SK-MEL-5 (cell line): ENCODE measurements around the gene CATSPERD. TPM values are rescaled to one million over a fixed set of nuclear protein-coding genes. Genes with fewer than 3 reads are reported as not detected.
A peak's percentile ranks its signal among the peaks of the same experiment; 100 is the strongest.
"Not testable (repeated sequence)": the region's sequence is repeated elsewhere in the genome, so short reads cannot be mapped to it uniquely, and the experiment has no call there.

Experiments
- DNase-seq: peaks from one replicate; pipeline ENCODE4 v3.0.0-alpha.2; 2016; ENCODE audit warnings: low read depth, low spot score
- in situ Hi-C: cut with HindIII; loops from 2 replicates; pipeline ENCODE4 v1.10.0; 2016; ENCODE audit warnings: low sequenced_read_pairs, high pct_unique_total_duplicates, low pct_unique_long_range_greater_than_20kb
- total RNA-seq: library from RNA; depleted of rRNA; stranded (reverse); fragments of >200 nt; shearing (Covaris generic); gene quantifications from 2 replicates; pipeline ENCODE4 v1.2.3, GENCODE V29; 2014

CATSPERD gene
- total RNA-seq, 1 experiment from 2014 or later: not detected

DNA sequence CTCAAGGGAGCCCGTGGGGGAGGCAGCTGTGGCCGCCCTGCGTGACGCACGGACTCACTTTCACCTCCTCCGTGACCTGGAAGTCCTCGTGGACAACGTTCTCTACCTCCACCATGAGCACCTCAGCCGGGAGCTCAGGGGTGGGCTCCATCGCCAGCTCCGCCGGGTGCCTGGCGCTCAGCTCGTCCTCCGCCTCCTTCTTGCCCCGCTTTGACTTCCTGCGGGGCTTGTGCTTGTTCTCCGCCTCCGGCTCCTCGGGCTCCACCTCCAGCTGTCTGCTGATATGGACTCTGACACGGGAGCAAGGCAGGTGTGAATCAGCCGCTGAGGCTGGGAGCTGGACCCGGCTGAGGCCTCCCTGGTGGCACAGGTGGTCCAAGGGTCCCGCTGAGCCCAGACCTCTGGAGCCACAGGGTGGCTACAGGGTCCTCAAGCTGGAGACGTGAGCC is 8.7 kb upstream of the CATSPERD start:
- in situ Hi-C loops: no loop called here
- no peak for DNase-seq

DNA sequence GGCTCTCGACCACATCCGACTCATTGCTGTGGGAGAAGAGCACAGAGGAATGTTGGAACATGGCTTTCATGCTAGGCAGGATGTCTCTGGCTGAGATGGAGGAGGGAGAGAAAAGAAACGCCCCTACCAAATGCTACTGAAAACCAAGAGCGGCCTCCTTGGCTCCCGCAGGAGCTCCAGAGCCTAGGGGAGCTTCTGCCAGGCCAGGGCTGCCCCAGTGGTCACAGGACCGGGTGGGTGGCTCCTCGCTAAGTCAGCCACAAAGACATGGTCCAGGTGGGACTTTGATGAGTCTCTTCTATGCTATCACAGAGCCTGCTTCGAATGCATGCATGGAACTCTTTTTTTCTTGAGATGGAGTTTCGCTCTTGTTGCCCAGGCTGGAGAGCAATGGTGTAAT is 7.2 kb upstream of the CATSPERD start:
- in situ Hi-C loops: no loop called here
- no peak for DNase-seq

- in situ Hi-C loops: no loop called here
- no peak for DNase-seq
Observed at GRCh38 chr19:5714816-5715215, 5.6 kb upstream of the CATSPERD start.

GRCh38 chr19:5717215-5717935 is 3.1 kb upstream of the CATSPERD start:
- no peak for DNase-seq
- in situ Hi-C loops: no loop called here

DNA sequence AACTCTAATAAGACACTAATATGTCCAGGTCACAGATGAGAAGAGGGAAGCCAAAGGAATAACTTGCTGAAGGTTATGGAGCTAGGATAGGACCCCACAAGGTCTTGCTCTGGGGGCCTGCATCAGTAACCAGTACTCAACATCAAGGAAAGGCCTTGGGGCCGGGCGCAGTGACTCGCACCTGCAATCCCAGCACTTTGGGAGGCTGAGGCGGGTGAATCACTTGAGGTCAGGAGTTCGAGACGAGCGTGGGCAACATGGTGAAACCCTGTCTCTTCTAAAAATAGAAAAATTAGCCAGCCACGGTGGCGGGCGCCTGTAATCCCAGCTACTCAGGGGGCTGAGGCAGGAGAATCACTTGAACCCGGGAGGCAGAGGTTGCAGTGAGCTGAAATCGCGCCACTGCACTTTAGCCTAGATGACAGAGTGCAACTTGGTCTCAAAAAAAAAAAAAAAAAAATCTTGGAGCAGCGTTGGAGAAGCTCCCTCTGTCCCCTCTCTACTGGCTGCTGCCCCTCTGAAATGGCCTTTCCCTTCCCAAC is 2.3 kb upstream of the CATSPERD start:
- in situ Hi-C loops: no loop called here
- DNase-seq: no peak

- peak; percentile 37 for DNase-seq
- in situ Hi-C loops: no loop called here
Observed at GRCh38 chr19:5718579-5719273, 1.7 kb upstream of the CATSPERD start.

DNA sequence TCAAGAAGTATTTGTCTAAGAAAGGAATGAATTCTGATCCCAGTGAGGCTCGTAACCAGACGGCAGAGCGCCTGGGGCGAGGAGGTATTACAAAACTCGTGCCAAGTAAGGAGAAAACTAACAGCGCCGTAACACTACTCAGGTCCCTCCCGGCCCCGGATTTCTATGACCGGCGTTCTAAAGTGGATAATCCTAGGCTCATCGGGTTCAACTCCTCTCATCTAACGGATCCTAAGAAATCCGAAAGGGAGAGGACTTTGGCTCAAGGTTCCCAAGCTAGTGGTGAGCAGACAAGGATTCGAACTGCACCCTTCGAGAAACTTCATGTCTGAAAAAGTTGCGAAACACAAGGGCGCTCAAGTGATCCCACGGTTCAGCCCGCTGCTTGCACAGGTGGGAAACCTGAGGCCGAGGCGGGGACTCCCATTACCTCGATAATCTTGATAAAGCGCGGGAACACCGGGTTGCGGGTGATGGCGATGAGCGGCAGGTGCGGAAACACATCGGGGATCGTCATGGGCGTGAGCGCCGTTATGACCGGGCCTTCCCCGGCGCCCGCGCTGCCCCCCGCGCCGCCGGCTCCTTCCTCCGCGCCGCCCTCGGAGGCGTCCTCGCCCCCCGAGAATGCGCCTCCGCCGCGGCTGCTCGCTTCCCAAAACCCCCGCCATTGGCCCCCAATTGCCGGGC is 1.0 kb upstream of the CATSPERD start:
- DNase-seq: no peak
- in situ Hi-C loops: no loop called here

DNA sequence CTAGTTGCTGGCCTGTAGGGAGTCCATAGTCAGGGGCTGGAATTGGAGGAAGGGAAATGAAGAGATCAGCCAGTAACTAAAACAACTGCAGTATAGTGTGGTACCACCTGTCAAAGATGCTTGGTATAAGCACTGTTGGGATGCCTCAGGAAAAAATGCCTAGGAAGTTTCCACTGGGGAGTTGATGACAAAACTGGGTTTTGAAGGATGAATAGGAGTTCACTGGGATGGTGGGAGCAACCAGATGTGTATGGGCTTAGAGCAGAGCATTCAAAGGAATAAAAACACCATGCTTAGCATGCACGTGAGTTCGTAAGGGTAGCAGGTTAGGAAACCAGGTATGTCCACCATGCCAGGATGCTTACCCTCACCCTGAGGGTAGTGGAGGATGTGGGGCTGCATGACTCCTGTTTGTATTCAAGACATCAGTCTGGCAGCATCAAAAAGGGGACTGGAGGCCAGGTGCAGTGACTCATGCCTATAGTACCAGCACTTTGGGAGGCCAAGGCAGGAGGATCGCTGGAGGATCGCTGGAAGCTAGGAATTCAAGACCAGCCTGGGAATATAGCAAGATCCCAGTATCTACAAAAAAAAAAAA is 7.1 kb downstream of the CATSPERD start:
- no peak for DNase-seq
- in situ Hi-C loops: no loop called here

GRCh38 chr19:5733172-5733571 is 12.7 kb downstream of the CATSPERD start:
- not testable (repeated sequence) for DNase-seq

DNA sequence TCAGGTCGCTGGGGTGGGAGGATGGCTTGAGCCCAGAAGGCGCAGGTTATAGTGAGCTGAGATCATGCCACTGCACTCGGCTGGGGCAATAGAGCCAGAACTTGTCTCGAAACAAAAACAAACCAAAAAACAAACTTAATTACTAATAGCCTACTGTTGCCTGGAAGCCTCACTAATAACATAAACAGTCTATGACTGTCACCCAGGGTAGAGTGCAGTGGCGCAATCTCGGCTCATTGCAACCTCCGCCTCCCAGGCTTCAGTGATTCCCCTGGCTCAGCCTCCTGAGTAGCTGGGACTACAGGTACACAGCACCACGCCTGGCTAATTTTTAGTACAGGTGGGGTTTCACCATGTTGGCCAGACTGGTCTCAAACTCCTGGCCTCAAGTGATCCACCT is 18.0 kb downstream of the CATSPERD start:
- no peak for DNase-seq
- in situ Hi-C loops: no loop called here

More at GRCh38 chr19:5733172-5733571, 12.7 kb downstream of the CATSPERD start:
- in situ Hi-C loops: not testable (repeated sequence)

- no peak for DNase-seq
- in situ Hi-C loops: no loop called here
Observed at GRCh38 chr19:5742051-5742450, 21.6 kb downstream of the CATSPERD start.

- DNase-seq: peak; percentile 48
- in situ Hi-C loops: no loop called here
Observed at GRCh38 chr19:5743630-5744029, 23.2 kb downstream of the CATSPERD start.

GRCh38 chr19:5744999-5745398 is 24.6 kb downstream of the CATSPERD start:
- DNase-seq, in situ Hi-C loops: not testable (repeated sequence)

GRCh38 chr19:5748920-5749319 is 28.5 kb downstream of the CATSPERD start:
- DNase-seq, in situ Hi-C loops: not testable (repeated sequence)

- in situ Hi-C loops: no loop called here
- no peak for DNase-seq
Observed at GRCh38 chr19:5749505-5749904, 29.1 kb downstream of the CATSPERD start.

GRCh38 chr19:5751709-5752108 is 31.3 kb downstream of the CATSPERD start:
- in situ Hi-C loops: no loop called here
- DNase-seq: no peak

DNA sequence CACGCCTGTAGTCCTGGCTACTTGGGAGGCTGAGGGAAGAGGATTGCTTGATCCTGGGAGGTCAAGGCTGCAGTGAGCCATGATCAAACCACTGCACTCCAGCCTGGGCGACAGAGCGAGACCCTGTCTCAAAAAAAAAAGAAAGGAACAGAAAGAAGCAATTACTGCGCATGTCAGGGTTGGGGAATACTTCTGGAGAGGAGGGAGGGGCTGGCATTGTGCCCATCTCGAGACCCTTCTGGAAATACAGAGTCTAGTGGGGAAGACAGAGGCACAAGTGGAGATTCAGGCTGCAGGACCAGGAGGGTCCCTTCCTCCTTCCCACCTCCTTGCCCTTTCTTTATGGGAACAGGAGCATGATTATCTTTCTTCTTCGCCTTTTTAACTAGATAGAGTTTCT is 33.3 kb downstream of the CATSPERD start:
- no peak for DNase-seq
- in situ Hi-C loops: no loop called here
